ENCODE measurements around the gene ZMYM1.
"Not testable (repeated sequence)": the region's sequence is repeated elsewhere in the genome, so short reads cannot be mapped to it uniquely, and the experiment has no call there.

DNA sequence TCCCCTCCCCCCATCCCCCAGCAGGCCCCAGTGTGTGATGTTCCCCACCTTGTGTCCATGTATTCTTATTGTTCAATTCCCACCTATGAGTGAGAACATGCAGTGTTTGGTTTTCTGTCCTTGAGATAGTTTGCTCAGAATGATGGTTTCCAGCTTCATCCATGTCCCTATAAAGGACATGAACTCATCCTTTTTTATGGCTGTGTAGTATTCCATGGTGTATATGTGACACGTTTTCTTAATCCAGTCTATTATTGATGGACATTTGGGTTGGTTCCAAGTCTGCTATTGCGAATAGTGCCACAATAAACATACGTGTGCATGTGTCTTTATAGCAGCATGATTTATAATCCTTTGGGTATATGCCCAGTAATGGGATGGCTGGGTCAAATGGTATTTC is 24.9 kb upstream of the ZMYM1 start:
- TF ChIP-seq, protein P1, sequence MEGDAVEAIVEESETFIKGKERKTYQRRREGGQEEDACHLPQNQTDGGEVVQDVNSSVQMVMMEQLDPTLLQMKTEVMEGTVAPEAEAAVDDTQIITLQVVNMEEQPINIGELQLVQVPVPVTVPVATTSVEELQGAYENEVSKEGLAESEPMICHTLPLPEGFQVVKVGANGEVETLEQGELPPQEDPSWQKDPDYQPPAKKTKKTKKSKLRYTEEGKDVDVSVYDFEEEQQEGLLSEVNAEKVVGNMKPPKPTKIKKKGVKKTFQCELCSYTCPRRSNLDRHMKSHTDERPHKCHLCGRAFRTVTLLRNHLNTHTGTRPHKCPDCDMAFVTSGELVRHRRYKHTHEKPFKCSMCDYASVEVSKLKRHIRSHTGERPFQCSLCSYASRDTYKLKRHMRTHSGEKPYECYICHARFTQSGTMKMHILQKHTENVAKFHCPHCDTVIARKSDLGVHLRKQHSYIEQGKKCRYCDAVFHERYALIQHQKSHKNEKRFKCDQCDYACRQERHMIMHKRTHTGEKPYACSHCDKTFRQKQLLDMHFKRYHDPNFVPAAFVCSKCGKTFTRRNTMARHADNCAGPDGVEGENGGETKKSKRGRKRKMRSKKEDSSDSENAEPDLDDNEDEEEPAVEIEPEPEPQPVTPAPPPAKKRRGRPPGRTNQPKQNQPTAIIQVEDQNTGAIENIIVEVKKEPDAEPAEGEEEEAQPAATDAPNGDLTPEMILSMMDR (conservative IDR thresholded peaks at IDR 0.05): not testable (repeated sequence)
- TF ChIP-seq EZH2 (IDR thresholded peaks at IDR 0.05; ENCODE audit: low read depth): not testable (repeated sequence)

Measured in PC-9 (cell line).